WTC11 (cell line): ENCODE data around the gene TTC39C. TPM values are rescaled to one million over a fixed set of nuclear protein-coding genes. Genes with fewer than 3 reads are reported as not detected.

ENCODE experiments used
- ATAC-seq: fragments of 200-7000 bp; cut with Tn5 transposase; 2 replicates; pipeline ENCODE4 v1.10.0; 2021; ENCODE audit warnings: mild to moderate bottlenecking, moderate library complexity
- CTCF ChIA-PET: fragments of 300-600 bp; sonication (Branson Sonifier 250); formaldehyde crosslinking; loops from one replicate; lab custom pipeline; 2021; ENCODE audit warnings: antibody characterized with exemption; lab: Charles Lee
- POLR2A ChIA-PET: fragments of 350-600 bp; sonication (Branson Sonifier 250); formaldehyde crosslinking; loops from one replicate; lab custom pipeline; 2021; ENCODE audit warnings: antibody characterized with exemption; lab: Charles Lee
- DNase-seq: peaks from one replicate; pipeline ENCODE4 v3.0.0; 2021; ENCODE audit warnings: low spot score
- H3K27ac Mint-ChIP-seq: 2 replicates; pipeline ENCODE4 v1.8.0; 2021; ENCODE audit warnings: mixed read lengths
- H3K27me3 Mint-ChIP-seq: 2 replicates; pipeline ENCODE4 v1.8.0; 2021; ENCODE audit warnings: low read depth, mild to moderate bottlenecking, moderate library complexity, mixed read lengths
- H3K36me3 Mint-ChIP-seq: 2 replicates; pipeline ENCODE4 v1.8.0; 2021; ENCODE audit warnings: mixed read lengths
- H3K4me1 Mint-ChIP-seq: 2 replicates; pipeline ENCODE4 v1.8.0; 2022; ENCODE audit warnings: mixed read lengths
- H3K4me3 Mint-ChIP-seq: 2 replicates; pipeline ENCODE4 v1.8.0; 2021; ENCODE audit warnings: mild to moderate bottlenecking, moderate library complexity, mixed read lengths
- H3K9me3 Mint-ChIP-seq: 2 replicates; pipeline ENCODE4 v1.8.0; 2021; ENCODE audit warnings: mixed read lengths
- EMX1 ChIP-seq: fragments of 250-450 bp; sonication (Bioruptor Pico); IDR thresholded peaks from 2 replicates; pipeline ENCODE4 v1.8.0; 2021; ENCODE audit warnings: mild to moderate bottlenecking
- FOXJ3 ChIP-seq: sonication (generic); formaldehyde crosslinking; IDR thresholded peaks from 2 replicates; pipeline ENCODE4 v1.9.0; 2021; ENCODE audit warnings: missing genetic modification reagents, mild to moderate bottlenecking, borderline replicate concordance
- JAZF1 ChIP-seq: fragments of 250-450 bp; sonication (Bioruptor Pico); IDR thresholded peaks from 2 replicates; pipeline ENCODE4 v1.9.0; 2021; ENCODE audit warnings: moderate library complexity, mild to moderate bottlenecking, inconsistent platforms
- MYBL2 ChIP-seq: sonication (generic); formaldehyde crosslinking; IDR thresholded peaks from 2 replicates; pipeline ENCODE4 v1.8.1; 2023; ENCODE audit warnings: mild to moderate bottlenecking, moderate library complexity, missing genetic modification reagents
- TP53 ChIP-seq: sonication (generic); formaldehyde crosslinking; IDR thresholded peaks from 2 replicates; pipeline ENCODE4 v1.8.1; 2023; ENCODE audit warnings: mild to moderate bottlenecking, missing genetic modification reagents
- ZNF121 ChIP-seq: sonication (generic); formaldehyde crosslinking; IDR thresholded peaks from 2 replicates; pipeline ENCODE4 v1.8.0; 2023; ENCODE audit warnings: missing genetic modification reagents
- ZNF416 ChIP-seq: fragments of 250-450 bp; sonication (Bioruptor Pico); IDR thresholded peaks from 2 replicates; pipeline ENCODE4 v1.9.0; 2021; ENCODE audit warnings: mild to moderate bottlenecking, inconsistent platforms
- ZNF423 ChIP-seq: fragments of 250-450 bp; sonication (Bioruptor Pico); IDR thresholded peaks from 2 replicates; pipeline ENCODE4 v2.1.2; 2022; ENCODE audit warnings: mild to moderate bottlenecking, moderate library complexity
- total RNA-seq: library from RNA; stranded (reverse); gene quantifications from 3 replicates; pipeline ENCODE4 v1.2.3, GENCODE V29; 2021
- TF ChIP-seq, protein P1 (sequence below): sonication (generic); formaldehyde crosslinking; IDR thresholded peaks from 2 replicates; pipeline ENCODE4 v1.8.1; 2023; ENCODE audit warnings: mild to moderate bottlenecking, missing genetic modification reagents
- TF ChIP-seq, protein P2 (sequence below): sonication (generic); formaldehyde crosslinking; IDR thresholded peaks from 2 replicates; pipeline ENCODE4 v1.8.1; 2022; ENCODE audit warnings: missing genetic modification reagents, borderline replicate concordance
- TF ChIP-seq, protein P3 (sequence below): sonication (generic); formaldehyde crosslinking; IDR thresholded peaks from 2 replicates; pipeline ENCODE4 v1.8.0; 2022; ENCODE audit warnings: mild to moderate bottlenecking, missing genetic modification reagents
- TF ChIP-seq, protein P4 (sequence below): fragments of 250-450 bp; sonication (Bioruptor Pico); IDR thresholded peaks from 2 replicates; pipeline ENCODE4 v1.9.0; 2021; ENCODE audit warnings: mild to moderate bottlenecking
- TF ChIP-seq, protein P5 (sequence below): sonication (generic); formaldehyde crosslinking; IDR thresholded peaks from 2 replicates; pipeline ENCODE4 v1.8.1; 2022; ENCODE audit warnings: low read depth, missing genetic modification reagents, borderline replicate concordance
- TF ChIP-seq, protein P6 (sequence below): sonication (generic); formaldehyde crosslinking; IDR thresholded peaks from 2 replicates; pipeline ENCODE4 v1.8.1; 2023; ENCODE audit warnings: mild to moderate bottlenecking, missing genetic modification reagents, moderate library complexity
- TF ChIP-seq, protein P7 (sequence below): sonication (generic); formaldehyde crosslinking; IDR thresholded peaks from 2 replicates; pipeline ENCODE4 v1.8.1; 2022; ENCODE audit warnings: mild to moderate bottlenecking, missing genetic modification reagents, moderate library complexity, borderline replicate concordance
- TF ChIP-seq, protein P8 (sequence below): fragments of 250-450 bp; sonication (Bioruptor Pico); IDR thresholded peaks from 2 replicates; pipeline ENCODE4 v2.1.2; 2022; ENCODE audit warnings: mild to moderate bottlenecking, moderate library complexity

Gene TTC39C
- total RNA-seq, 1 experiment from 2014 or later = 57.3 TPM

DNA sequence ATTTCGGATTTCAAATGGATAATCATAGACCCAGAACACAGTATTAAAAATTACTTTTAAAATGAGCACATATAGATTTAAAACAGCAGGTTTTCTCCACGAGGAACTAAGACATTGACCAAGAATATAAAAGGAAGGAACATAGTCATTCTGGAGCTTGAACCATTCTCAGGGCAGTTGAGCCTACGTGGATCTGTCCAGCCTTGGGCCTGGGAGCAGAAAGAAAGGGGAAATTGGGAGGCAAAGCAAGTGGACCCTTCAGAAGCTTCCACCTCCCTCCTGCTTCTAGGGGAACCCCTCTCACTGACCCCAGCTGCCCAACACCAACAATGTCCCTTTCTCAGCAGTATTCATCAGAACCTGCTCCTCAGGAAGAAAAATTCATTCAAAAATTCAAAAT, 31.4 kb upstream of the TTC39C start:
- no peaks in the 10 kb centered on the region; the same call in 1 of the 2 replicates for H3K27me3 Mint-ChIP-seq
- ChIA-PET POLR2A (no interaction called here), CTCF (interaction anchor here (1.3 kb wide), 1 partner anchor 58 kb away, joined by 3 read pairs; no protein-coding TSS in a partner anchor)
- H3K27ac Mint-ChIP-seq = no peak overlapping the region
- no peaks in the 10 kb centered on the region for H3K36me3 Mint-ChIP-seq
- peaks cover 2% of the 10 kb centered on the region for H3K9me3 Mint-ChIP-seq
- DNase-seq (no peak), ATAC-seq (no peak)
- H3K4me3 Mint-ChIP-seq = no peak overlapping the region
- H3K4me1 Mint-ChIP-seq = peaks cover 17% of the 10 kb centered on the region
- TF ChIP-seq JAZF1 (no peak), ZNF423 (CRISPR knock-in tag) (no peak), ZNF121 (CRISPR knock-in tag) (no peak), MYBL2 (CRISPR knock-in tag) (no peak), EMX1 (CRISPR knock-in tag) (no peak), TP53 (CRISPR knock-in tag) (no peak), ZNF416 (CRISPR knock-in tag) (no peak), FOXJ3 (CRISPR knock-in tag) (no peak)
- TF ChIP-seq, protein P1, sequence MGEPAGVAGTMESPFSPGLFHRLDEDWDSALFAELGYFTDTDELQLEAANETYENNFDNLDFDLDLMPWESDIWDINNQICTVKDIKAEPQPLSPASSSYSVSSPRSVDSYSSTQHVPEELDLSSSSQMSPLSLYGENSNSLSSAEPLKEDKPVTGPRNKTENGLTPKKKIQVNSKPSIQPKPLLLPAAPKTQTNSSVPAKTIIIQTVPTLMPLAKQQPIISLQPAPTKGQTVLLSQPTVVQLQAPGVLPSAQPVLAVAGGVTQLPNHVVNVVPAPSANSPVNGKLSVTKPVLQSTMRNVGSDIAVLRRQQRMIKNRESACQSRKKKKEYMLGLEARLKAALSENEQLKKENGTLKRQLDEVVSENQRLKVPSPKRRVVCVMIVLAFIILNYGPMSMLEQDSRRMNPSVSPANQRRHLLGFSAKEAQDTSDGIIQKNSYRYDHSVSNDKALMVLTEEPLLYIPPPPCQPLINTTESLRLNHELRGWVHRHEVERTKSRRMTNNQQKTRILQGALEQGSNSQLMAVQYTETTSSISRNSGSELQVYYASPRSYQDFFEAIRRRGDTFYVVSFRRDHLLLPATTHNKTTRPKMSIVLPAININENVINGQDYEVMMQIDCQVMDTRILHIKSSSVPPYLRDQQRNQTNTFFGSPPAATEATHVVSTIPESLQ (CRISPR knock-in tag) = no peak
- TF ChIP-seq, protein P2, sequence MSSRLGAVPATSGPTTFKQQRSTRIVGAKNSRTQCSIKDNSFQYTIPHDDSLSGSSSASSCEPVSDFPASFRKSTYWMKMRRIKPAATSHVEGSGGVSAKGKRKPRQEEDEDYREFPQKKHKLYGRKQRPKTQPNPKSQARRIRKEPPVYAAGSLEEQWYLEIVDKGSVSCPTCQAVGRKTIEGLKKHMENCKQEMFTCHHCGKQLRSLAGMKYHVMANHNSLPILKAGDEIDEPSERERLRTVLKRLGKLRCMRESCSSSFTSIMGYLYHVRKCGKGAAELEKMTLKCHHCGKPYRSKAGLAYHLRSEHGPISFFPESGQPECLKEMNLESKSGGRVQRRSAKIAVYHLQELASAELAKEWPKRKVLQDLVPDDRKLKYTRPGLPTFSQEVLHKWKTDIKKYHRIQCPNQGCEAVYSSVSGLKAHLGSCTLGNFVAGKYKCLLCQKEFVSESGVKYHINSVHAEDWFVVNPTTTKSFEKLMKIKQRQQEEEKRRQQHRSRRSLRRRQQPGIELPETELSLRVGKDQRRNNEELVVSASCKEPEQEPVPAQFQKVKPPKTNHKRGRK (CRISPR knock-in tag) = no peak
- TF ChIP-seq, protein P3, sequence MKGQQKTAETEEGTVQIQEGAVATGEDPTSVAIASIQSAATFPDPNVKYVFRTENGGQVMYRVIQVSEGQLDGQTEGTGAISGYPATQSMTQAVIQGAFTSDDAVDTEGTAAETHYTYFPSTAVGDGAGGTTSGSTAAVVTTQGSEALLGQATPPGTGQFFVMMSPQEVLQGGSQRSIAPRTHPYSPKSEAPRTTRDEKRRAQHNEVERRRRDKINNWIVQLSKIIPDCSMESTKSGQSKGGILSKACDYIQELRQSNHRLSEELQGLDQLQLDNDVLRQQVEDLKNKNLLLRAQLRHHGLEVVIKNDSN (CRISPR knock-in tag) = no peak
- TF ChIP-seq, protein P4, sequence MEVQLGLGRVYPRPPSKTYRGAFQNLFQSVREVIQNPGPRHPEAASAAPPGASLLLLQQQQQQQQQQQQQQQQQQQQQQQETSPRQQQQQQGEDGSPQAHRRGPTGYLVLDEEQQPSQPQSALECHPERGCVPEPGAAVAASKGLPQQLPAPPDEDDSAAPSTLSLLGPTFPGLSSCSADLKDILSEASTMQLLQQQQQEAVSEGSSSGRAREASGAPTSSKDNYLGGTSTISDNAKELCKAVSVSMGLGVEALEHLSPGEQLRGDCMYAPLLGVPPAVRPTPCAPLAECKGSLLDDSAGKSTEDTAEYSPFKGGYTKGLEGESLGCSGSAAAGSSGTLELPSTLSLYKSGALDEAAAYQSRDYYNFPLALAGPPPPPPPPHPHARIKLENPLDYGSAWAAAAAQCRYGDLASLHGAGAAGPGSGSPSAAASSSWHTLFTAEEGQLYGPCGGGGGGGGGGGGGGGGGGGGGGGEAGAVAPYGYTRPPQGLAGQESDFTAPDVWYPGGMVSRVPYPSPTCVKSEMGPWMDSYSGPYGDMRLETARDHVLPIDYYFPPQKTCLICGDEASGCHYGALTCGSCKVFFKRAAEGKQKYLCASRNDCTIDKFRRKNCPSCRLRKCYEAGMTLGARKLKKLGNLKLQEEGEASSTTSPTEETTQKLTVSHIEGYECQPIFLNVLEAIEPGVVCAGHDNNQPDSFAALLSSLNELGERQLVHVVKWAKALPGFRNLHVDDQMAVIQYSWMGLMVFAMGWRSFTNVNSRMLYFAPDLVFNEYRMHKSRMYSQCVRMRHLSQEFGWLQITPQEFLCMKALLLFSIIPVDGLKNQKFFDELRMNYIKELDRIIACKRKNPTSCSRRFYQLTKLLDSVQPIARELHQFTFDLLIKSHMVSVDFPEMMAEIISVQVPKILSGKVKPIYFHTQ = no peak
- TF ChIP-seq, protein P5, sequence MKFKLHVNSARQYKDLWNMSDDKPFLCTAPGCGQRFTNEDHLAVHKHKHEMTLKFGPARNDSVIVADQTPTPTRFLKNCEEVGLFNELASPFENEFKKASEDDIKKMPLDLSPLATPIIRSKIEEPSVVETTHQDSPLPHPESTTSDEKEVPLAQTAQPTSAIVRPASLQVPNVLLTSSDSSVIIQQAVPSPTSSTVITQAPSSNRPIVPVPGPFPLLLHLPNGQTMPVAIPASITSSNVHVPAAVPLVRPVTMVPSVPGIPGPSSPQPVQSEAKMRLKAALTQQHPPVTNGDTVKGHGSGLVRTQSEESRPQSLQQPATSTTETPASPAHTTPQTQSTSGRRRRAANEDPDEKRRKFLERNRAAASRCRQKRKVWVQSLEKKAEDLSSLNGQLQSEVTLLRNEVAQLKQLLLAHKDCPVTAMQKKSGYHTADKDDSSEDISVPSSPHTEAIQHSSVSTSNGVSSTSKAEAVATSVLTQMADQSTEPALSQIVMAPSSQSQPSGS (CRISPR knock-in tag) = no peak
- TF ChIP-seq, protein P6, sequence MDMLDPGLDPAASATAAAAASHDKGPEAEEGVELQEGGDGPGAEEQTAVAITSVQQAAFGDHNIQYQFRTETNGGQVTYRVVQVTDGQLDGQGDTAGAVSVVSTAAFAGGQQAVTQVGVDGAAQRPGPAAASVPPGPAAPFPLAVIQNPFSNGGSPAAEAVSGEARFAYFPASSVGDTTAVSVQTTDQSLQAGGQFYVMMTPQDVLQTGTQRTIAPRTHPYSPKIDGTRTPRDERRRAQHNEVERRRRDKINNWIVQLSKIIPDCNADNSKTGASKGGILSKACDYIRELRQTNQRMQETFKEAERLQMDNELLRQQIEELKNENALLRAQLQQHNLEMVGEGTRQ = no peak
- TF ChIP-seq, protein P7, sequence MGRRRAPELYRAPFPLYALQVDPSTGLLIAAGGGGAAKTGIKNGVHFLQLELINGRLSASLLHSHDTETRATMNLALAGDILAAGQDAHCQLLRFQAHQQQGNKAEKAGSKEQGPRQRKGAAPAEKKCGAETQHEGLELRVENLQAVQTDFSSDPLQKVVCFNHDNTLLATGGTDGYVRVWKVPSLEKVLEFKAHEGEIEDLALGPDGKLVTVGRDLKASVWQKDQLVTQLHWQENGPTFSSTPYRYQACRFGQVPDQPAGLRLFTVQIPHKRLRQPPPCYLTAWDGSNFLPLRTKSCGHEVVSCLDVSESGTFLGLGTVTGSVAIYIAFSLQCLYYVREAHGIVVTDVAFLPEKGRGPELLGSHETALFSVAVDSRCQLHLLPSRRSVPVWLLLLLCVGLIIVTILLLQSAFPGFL (CRISPR knock-in tag) = no peak
- TF ChIP-seq, protein P8, sequence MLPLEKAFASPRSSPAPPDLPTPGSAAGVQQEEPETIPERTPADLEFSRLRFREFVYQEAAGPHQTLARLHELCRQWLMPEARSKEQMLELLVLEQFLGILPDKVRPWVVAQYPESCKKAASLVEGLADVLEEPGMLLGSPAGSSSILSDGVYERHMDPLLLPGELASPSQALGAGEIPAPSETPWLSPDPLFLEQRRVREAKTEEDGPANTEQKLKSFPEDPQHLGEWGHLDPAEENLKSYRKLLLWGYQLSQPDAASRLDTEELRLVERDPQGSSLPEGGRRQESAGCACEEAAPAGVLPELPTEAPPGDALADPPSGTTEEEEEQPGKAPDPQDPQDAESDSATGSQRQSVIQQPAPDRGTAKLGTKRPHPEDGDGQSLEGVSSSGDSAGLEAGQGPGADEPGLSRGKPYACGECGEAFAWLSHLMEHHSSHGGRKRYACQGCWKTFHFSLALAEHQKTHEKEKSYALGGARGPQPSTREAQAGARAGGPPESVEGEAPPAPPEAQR (CRISPR knock-in tag) = no peak
